ENCODE measurements around the gene APBB1.

- no peak for TF ChIP-seq POLR2A (IDR thresholded peaks at IDR 0.05)
- TF ChIP-seq, protein P1, sequence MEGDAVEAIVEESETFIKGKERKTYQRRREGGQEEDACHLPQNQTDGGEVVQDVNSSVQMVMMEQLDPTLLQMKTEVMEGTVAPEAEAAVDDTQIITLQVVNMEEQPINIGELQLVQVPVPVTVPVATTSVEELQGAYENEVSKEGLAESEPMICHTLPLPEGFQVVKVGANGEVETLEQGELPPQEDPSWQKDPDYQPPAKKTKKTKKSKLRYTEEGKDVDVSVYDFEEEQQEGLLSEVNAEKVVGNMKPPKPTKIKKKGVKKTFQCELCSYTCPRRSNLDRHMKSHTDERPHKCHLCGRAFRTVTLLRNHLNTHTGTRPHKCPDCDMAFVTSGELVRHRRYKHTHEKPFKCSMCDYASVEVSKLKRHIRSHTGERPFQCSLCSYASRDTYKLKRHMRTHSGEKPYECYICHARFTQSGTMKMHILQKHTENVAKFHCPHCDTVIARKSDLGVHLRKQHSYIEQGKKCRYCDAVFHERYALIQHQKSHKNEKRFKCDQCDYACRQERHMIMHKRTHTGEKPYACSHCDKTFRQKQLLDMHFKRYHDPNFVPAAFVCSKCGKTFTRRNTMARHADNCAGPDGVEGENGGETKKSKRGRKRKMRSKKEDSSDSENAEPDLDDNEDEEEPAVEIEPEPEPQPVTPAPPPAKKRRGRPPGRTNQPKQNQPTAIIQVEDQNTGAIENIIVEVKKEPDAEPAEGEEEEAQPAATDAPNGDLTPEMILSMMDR (IDR thresholded peaks at IDR 0.05), result no peak
Observed at GRCh38 chr11:6452219-6452618, 33.3 kb upstream of the APBB1 start.
